Measurements from ENCODE around the gene PSMA5.
"Not testable (repeated sequence)": the region's sequence is repeated elsewhere in the genome, so short reads cannot be mapped to it uniquely, and the experiment has no call there.

Gene PSMA5

DNA sequence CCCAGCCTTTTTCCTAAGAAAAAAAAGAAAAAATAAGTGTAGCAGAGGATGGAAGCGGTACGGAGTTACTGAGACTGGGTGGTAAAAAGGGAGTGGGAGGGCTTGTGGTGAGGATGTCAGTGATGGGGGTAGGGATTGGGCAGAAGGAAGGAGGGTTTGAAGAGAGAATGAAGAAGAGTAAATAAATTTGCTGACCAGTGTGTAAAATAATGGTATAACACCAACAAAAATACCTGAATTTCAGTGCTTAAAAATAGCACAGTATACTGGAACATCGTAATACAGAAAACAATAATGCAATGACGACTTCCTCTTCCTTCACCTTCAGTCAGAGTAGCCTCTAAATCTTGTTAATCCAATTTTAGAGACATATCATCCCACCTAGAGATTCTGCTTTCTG is 21.3 kb upstream of the PSMA5 start:
- Mint-ChIP-seq H3K36me3 (ENCODE audit: low read depth) (no peaks in the 10 kb centered on the region), H3K4me3 (no peak overlapping the region), H3K9me3 (no peaks in the 10 kb centered on the region), H3K4me1 (ENCODE audit: low read depth) (peaks cover 6% of the 10 kb centered on the region), H3K27me3 (peaks cover 35% of the 10 kb centered on the region), H3K27ac (no peak overlapping the region)
- intact Hi-C loops (cut with micrococcal nuclease), result no loop called here

DNA sequence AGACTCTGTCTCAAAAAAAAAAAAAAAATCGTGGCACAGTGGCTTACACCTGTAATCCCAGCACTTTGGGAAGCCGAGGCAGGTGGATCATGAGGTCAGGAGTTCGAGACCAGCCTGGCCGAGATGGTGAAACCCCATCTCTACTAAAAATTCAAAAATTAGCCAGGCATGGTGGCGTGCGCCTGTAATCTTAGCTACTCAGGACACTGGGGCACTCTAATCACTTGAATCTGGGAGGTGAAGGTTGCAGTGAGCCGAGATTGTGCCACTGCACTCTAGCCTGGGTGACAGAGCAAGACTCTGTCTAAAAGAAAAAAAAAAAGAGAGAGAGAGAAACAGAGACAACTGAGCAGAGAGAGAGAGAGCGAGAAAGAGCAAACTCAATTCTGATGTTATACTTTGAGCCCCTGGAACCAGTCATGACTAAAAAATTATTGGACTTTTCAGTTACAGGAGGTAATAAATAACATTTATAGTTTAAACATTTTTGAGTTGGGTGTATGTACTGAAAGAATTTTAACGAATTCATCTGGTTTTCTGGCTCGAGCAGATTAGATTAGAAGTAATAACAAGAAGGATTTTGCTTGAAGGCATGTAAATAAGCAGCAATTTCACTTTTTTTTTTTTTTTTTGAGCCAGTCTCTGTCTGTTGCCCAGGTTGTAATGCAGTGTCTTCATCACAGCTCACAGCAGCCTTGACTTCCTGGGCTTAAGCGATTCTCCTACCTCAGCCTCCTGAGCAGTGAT is 19.9 kb upstream of the PSMA5 start:
- H3K36me3 Mint-ChIP-seq (ENCODE audit: low read depth); H3K27ac Mint-ChIP-seq; H3K4me3 Mint-ChIP-seq; H3K9me3 Mint-ChIP-seq; intact Hi-C loops (cut with micrococcal nuclease); H3K4me1 Mint-ChIP-seq (ENCODE audit: low read depth): not testable (repeated sequence)
- H3K27me3 Mint-ChIP-seq, result peaks cover 34% of the 10 kb centered on the region

DNA sequence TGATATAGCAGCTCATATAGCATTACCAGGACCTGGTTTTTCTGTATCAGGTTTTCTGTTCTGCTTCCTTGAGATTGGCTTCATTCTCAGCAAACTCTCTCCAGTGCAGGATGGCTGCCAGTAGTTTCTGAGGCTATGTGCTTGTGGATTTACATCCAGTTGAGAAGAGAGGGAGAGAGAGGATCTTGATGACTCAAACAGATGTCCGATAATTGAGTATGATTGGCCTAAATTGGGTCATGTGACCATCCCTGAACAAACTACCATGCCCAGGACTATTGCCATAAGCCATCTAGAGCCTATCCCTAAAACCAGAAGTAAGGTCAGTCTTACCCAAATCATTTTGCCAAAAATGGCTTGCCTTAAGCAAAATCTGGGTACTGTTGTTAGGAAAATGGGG is 18.1 kb upstream of the PSMA5 start:
- Mint-ChIP-seq H3K36me3 (ENCODE audit: low read depth) (no peaks in the 10 kb centered on the region), H3K4me3 (no peak overlapping the region), H3K9me3 (no peaks in the 10 kb centered on the region), H3K27me3 (peaks cover 21% of the 10 kb centered on the region), H3K27ac (no peak overlapping the region), H3K4me1 (ENCODE audit: low read depth) (peaks cover 6% of the 10 kb centered on the region)
- intact Hi-C loops (cut with micrococcal nuclease), result no loop called here

DNA sequence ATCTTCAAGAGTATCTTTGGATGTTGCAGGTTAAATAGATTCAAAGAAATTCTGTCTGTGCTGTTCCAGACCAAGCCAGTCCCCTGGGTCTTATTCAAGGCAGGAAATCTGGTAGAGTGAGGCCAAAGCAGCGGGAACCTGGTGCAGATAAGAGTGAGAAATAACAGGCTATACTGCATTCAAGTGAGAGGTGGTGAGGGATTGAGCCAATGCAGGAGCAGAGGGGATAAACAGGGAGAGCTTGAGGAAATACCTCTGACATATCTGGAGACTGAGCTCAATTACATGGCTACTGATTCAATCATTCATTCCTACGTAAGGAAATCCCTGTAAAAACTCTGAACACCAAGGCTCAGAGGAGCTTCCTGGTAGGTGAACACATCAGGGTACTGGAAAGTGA is 17.2 kb upstream of the PSMA5 start:
- H3K9me3 Mint-ChIP-seq, result no peaks in the 10 kb centered on the region
- no peaks in the 10 kb centered on the region for H3K36me3 Mint-ChIP-seq (ENCODE audit: low read depth)
- peaks cover 6% of the 10 kb centered on the region for H3K4me1 Mint-ChIP-seq (ENCODE audit: low read depth)
- H3K4me3 Mint-ChIP-seq, result no peak overlapping the region
- no peak overlapping the region for H3K27ac Mint-ChIP-seq
- H3K27me3 Mint-ChIP-seq, result peaks cover 21% of the 10 kb centered on the region
- intact Hi-C loops (cut with micrococcal nuclease), result no loop called here

DNA sequence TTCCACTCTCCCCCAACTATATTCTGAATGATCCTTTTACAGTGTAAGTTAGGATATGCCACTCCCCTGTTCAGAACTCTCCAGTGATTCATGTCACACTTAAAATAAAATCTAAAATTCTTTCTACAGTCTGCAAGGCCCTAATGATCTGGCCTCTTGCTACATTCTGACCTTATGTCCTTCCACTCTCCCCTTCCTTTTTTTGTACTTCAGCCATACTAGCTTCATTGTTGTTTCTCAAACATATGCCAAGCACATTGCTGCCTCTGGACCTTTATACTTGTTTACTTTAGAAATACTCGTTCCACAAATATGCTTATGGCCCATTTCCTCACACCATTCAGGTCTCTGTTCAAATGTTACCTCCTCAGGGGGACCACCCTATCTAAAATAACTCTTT is 14.8 kb upstream of the PSMA5 start:
- H3K4me3 Mint-ChIP-seq, result no peak overlapping the region
- no peak overlapping the region for H3K27ac Mint-ChIP-seq
- intact Hi-C loops (cut with micrococcal nuclease), result no loop called here
- H3K27me3 Mint-ChIP-seq, result peaks cover 9% of the 10 kb centered on the region
- H3K4me1 Mint-ChIP-seq (ENCODE audit: low read depth), result no peaks in the 10 kb centered on the region
- no peaks in the 10 kb centered on the region for H3K36me3 Mint-ChIP-seq (ENCODE audit: low read depth)
- no peaks in the 10 kb centered on the region for H3K9me3 Mint-ChIP-seq

DNA sequence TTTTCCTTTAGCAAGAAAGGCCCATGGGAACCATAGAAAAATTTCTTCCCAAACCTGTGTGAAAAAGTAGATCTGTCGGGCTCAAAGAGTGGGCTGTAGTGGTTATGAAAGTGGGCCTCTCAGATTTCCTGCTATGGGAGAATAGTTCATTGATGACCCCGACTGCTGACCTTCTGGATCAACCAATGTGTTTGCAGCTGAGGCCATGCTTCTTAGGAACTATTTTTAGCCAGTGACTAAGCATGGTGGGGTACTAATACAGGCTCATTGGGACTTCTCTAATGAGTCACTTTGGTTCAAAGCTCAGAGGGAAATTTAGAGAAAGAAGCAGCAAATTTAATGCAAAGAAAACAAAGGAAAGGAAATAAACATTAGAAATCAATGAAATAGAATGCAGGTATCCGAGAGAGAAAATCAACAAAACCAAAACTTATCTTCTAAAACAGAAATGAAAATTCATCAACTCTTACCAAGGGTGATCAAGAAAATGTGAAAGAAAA is 12.6 kb upstream of the PSMA5 start:
- no peaks in the 10 kb centered on the region for H3K9me3 Mint-ChIP-seq
- intact Hi-C loops (cut with micrococcal nuclease), result no loop called here

DNA sequence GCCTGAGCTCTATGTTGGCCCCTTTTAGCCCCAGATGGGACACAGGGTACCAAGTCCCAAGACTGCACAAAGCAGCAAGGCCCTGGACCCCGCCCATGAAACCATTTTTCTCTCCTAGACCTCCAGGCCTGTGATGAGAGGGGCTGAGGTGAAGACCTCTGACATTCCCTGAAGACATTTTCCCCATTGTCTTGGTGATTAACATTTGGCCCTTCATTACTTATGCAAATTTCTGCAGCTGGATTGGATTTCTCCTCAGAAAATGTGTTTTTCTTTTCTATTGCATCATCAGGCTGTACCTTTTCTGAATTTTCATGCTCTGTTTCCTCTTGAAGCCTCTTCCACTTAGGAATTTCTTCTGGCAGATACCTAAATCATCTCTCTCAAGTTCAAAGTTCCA is 8.2 kb upstream of the PSMA5 start:
- intact Hi-C loops (cut with micrococcal nuclease), result no loop called here
- Mint-ChIP-seq H3K27ac (no peak overlapping the region), H3K36me3 (ENCODE audit: low read depth) (no peaks in the 10 kb centered on the region), H3K9me3 (peaks cover 7% of the 10 kb centered on the region), H3K4me3 (no peak overlapping the region), H3K4me1 (ENCODE audit: low read depth) (no peaks in the 10 kb centered on the region), H3K27me3 (peaks cover 10% of the 10 kb centered on the region)

More for the DNA sequence above, 12.6 kb upstream of the PSMA5 start:
- H3K27me3 Mint-ChIP-seq, result peaks cover 4% of the 10 kb centered on the region
- no peak overlapping the region for H3K4me3 Mint-ChIP-seq
- H3K27ac Mint-ChIP-seq, result no peak overlapping the region
- H3K36me3 Mint-ChIP-seq (ENCODE audit: low read depth), result no peaks in the 10 kb centered on the region
- H3K4me1 Mint-ChIP-seq (ENCODE audit: low read depth), result no peaks in the 10 kb centered on the region

DNA sequence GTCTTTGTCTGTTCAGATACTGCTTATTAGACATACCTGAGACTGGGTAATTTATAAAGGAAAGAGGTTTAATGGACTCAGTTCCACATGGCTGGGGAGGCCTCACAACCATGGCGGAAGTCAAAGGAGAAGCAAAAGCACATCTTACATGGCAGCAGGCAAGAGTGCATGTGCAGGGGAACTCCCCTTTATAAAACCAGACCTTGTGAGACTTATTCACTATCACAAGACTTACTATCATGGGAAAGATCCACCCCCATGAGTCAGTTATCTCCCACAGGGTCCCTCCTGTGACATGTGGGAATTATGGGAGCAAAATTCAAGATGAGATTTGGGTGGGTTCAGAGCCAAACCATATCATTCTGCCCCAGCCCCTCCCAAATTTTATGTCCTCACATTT is 7.1 kb upstream of the PSMA5 start:
- Mint-ChIP-seq H3K4me3 (no peak overlapping the region), H3K9me3 (peaks cover 7% of the 10 kb centered on the region), H3K27me3 (peaks cover 10% of the 10 kb centered on the region)

DNA sequence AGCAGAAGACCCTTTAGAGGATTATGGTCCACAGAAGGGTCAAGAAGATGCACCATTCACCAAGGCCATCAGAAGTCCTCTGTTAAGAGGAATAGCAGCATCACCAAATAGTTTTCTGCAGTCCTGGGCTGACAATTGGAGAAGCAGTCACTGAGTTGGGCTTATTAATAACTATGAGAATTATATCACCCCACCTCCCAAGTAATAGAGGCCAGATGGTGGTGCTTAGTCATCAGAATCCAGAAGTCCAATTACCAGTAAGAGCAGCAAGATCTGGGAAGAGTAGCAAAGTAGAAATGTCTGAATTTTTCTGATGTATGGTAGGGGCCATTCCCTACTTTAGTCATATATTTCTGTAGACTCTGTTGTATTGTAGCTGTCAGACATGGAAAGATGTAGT is 6.1 kb upstream of the PSMA5 start:
- H3K4me1 Mint-ChIP-seq (ENCODE audit: low read depth), result peaks cover 6% of the 10 kb centered on the region
- intact Hi-C loops (cut with micrococcal nuclease), result no loop called here
- H3K4me3 Mint-ChIP-seq, result no peak overlapping the region
- H3K27ac Mint-ChIP-seq, result no peak overlapping the region
- no peaks in the 10 kb centered on the region for H3K36me3 Mint-ChIP-seq (ENCODE audit: low read depth)
- H3K27me3 Mint-ChIP-seq, result peaks cover 10% of the 10 kb centered on the region
- H3K9me3 Mint-ChIP-seq, result peaks cover 7% of the 10 kb centered on the region

More for the DNA sequence above, 7.1 kb upstream of the PSMA5 start:
- intact Hi-C loops (cut with micrococcal nuclease), result no loop called here
- Mint-ChIP-seq H3K27ac (no peak overlapping the region), H3K4me1 (ENCODE audit: low read depth) (no peaks in the 10 kb centered on the region), H3K36me3 (ENCODE audit: low read depth) (no peaks in the 10 kb centered on the region)

DNA sequence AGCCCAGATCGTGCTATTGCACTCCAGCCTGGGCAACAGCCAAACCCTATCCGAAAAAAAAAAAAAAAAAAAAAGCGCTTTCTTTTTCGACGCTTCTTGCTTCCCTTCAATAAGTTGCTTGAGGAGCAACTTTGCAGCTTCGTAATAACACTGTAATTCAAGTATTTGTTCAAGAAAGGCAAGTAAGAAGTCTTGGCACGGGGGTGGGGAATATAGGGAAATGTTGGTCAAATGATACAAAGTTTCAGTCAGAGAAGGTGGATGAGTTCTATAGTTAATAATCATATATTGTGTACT is 871 bp upstream of the PSMA5 start:
- Mint-ChIP-seq H3K27me3 (peaks cover 3% of the 10 kb centered on the region), H3K36me3 (ENCODE audit: low read depth) (peaks cover 22% of the 10 kb centered on the region), H3K9me3 (no peaks in the 10 kb centered on the region), H3K4me3 (peak overlapping the region; percentile 95), H3K27ac (peak overlapping the region; percentile 95), H3K4me1 (ENCODE audit: low read depth) (peaks cover 37% of the 10 kb centered on the region)
- intact Hi-C loops (cut with micrococcal nuclease), result loop anchor here (5.0 kb wide), 1 partner anchor 105 kb away; no protein-coding TSS in a partner anchor

DNA sequence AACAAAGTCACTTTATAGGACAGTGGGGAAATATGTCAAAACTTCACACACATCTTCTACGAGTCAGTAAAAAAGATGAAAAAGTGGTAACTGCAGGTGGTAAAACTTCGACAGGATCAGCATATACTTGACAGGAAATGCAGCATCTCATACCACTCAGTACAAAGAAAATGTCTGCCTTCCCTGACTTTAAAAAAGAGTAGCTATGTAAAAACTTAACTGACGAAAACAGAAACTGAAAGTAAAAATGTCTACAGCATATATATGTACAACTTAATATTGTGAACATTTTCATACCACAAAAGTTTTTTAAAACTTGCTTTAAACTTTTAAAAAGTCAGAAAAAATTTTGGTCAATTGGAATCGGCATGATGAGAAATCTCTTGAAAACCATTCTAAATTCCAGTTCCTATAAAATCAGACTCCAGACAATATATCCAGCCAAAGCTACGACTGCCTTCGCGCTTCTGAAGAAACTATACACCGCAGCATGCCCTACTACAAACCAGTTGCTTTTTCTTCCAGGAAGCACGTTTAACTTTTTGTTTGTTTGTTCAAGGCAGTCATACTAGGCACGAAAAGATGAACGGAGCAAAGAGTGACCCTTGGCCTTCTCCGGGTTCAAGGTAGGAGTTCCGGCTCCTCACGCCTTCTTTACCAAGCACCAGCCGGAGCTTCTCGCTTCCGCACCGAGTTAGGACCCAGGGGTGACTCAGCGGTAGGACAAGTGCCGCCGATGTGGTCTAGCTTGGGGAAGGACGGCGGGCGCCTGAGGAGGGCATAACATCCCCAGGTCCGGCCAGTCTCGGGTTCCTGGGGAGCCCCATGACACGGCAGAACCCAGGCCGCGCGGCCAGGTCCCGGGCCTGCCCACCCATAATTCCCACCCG is 612 bp downstream of the PSMA5 start:
- H3K27me3 Mint-ChIP-seq, result no peaks in the 10 kb centered on the region
- H3K27ac Mint-ChIP-seq, result peak overlapping the region; percentile 95
- intact Hi-C loops (cut with micrococcal nuclease), result loop anchor here (1.0 to 5.0 kb wide), 2 partner anchors 58 to 107 kb away; partner anchors contain the start of gene ATXN7L2
- H3K9me3 Mint-ChIP-seq, result no peaks in the 10 kb centered on the region
- H3K4me1 Mint-ChIP-seq (ENCODE audit: low read depth), result peaks cover 37% of the 10 kb centered on the region
- peak overlapping the region; percentile 95 for H3K4me3 Mint-ChIP-seq
- peaks cover 35% of the 10 kb centered on the region for H3K36me3 Mint-ChIP-seq (ENCODE audit: low read depth)

DNA sequence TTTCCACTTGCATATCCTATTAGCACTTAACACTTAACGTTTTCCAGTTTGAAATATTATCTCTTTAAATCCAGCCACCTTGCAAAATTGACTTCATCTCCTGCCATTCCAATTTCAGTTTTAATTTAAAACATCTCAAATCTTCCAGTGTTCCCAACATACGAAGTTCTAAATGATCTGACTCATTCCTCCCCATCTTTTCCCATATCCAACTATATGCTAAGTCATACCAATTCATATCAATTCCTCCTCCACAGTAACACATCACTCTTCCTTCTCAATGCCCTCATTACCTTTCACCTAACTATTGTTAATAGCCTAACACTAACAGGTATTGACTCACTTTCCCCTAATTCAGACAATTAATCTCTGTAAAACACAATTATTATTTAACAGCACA is 2.8 kb downstream of the PSMA5 start:
- no peaks in the 10 kb centered on the region for H3K27me3 Mint-ChIP-seq
- H3K9me3 Mint-ChIP-seq, result no peaks in the 10 kb centered on the region
- intact Hi-C loops (cut with micrococcal nuclease), result no loop called here
- peaks cover 37% of the 10 kb centered on the region for H3K4me1 Mint-ChIP-seq (ENCODE audit: low read depth)
- no peak overlapping the region for H3K4me3 Mint-ChIP-seq
- peaks cover 57% of the 10 kb centered on the region for H3K36me3 Mint-ChIP-seq (ENCODE audit: low read depth)
- no peak overlapping the region for H3K27ac Mint-ChIP-seq

DNA sequence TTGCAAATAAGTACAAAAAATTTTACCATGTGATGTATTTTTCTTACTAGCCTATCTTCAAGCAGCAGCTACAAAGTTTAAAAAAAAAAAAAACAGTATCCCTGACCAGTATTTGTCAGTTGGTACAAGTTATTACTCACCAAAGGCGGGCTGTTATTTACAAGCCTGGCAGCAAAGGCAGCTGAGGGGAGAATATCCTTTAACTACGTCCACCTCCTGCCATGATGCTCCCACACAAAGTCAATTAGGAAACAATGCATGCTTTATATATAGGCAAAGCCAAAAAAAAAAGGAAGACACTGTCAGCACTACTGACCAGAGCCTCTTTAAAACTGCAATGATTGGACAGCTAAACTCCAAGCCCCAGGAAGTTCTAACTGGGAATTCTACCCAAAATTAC is 13.7 kb downstream of the PSMA5 start:
- Mint-ChIP-seq H3K4me3 (no peak overlapping the region), H3K27me3 (no peaks in the 10 kb centered on the region), H3K36me3 (ENCODE audit: low read depth) (peaks cover 99% of the 10 kb centered on the region), H3K4me1 (ENCODE audit: low read depth) (no peaks in the 10 kb centered on the region), H3K9me3 (no peaks in the 10 kb centered on the region), H3K27ac (no peak overlapping the region)
- intact Hi-C loops (cut with micrococcal nuclease), result no loop called here

DNA sequence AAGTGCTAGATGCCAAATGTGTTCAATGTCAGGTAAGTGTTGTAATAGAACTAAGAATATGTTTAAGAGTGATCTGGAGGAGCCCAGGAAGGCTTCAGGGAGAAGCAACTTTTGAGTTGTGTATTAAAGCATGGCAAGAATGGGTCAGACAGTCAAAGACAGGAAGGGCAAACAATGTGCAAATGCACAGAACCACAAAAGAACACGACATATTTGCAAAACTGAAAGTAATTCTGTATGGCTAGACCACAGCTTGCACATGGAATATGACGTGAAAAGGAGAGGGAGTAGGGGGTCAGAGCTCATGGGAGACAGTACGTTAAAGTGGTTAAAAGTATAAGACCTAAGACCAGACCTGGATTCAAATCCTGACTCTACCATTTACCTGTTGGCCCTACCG is 21.4 kb downstream of the PSMA5 start:
- H3K27ac Mint-ChIP-seq, result no peak overlapping the region
- no peak overlapping the region for H3K4me3 Mint-ChIP-seq
- H3K9me3 Mint-ChIP-seq, result no peaks in the 10 kb centered on the region
- intact Hi-C loops (cut with micrococcal nuclease), result no loop called here
- no peaks in the 10 kb centered on the region for H3K27me3 Mint-ChIP-seq
- H3K36me3 Mint-ChIP-seq (ENCODE audit: low read depth), result peaks cover 79% of the 10 kb centered on the region
- H3K4me1 Mint-ChIP-seq (ENCODE audit: low read depth), result no peaks in the 10 kb centered on the region
